HepG2 (cell line): ENCODE data around the gene SDC1. TPM values are rescaled to one million over a fixed set of nuclear protein-coding genes. Genes with fewer than 3 reads are reported as not detected.

Source experiments
- AGO2 ChIP-seq: fragments of 200-400 bp; formaldehyde crosslinking; optimal IDR thresholded peaks from 2 replicates; pipeline ENCODE3; 2017; ENCODE audit warnings: mild to moderate bottlenecking, low read depth, low read length, moderate library complexity
- CENPX ChIP-seq: sonication (generic); formaldehyde crosslinking; IDR thresholded peaks from 2 replicates; pipeline ENCODE4 v1.9.0; 2021; ENCODE audit warnings: mild to moderate bottlenecking, missing genetic modification reagents, moderate library complexity
- HIVEP1 ChIP-seq: sonication (generic); formaldehyde crosslinking; IDR thresholded peaks from 2 replicates; pipeline ENCODE4 v1.4.0; 2020; ENCODE audit warnings: mild to moderate bottlenecking, missing genetic modification reagents
- ISX ChIP-seq: sonication (generic); formaldehyde crosslinking; conservative IDR thresholded peaks from 2 replicates; pipeline ENCODE4 v1.5.0; 2020; ENCODE audit warnings: missing genetic modification reagents
- KAT7 ChIP-seq: IDR thresholded peaks from 2 replicates; pipeline ENCODE4 v1.6.1; 2018; ENCODE audit warnings: borderline replicate concordance, missing compliant biosample characterization
- MATR3 ChIP-seq: sonication (generic); formaldehyde crosslinking; IDR thresholded peaks from 2 replicates; pipeline ENCODE4 v1.4.0; 2020; ENCODE audit warnings: missing genetic modification reagents
- MTA3 ChIP-seq: sonication (generic); formaldehyde crosslinking; IDR thresholded peaks from 2 replicates; pipeline ENCODE4 v1.4.0; 2020; ENCODE audit warnings: missing genetic modification reagents
- MZF1 ChIP-seq: sonication (generic); formaldehyde crosslinking; IDR thresholded peaks from 2 replicates; pipeline ENCODE4 v1.8.1; 2023; ENCODE audit warnings: mild to moderate bottlenecking, missing genetic modification reagents, borderline replicate concordance
- PAX8 ChIP-seq: sonication (generic); formaldehyde crosslinking; IDR thresholded peaks from 2 replicates; pipeline ENCODE4 v1.8.0; 2022; ENCODE audit warnings: mild to moderate bottlenecking, missing genetic modification reagents, borderline replicate concordance
- POLR2AphosphoS2 ChIP-seq: IDR thresholded peaks from 2 replicates; pipeline ENCODE4 v1.6.1; 2011; ENCODE audit warnings: low read depth, low read length, improper control_type of control experiment
- SIX4 ChIP-seq: sonication (generic); formaldehyde crosslinking; IDR thresholded peaks from 2 replicates; pipeline ENCODE4 v1.4.0; 2020; ENCODE audit warnings: missing genetic modification reagents
- SP1 ChIP-seq, 2 experiments: fragments of 450-650 bp in 1 of 2; sonication (generic) in 1 of 2; formaldehyde crosslinking in 1 of 2; IDR thresholded peaks; 2 replicates each; pipeline versions ENCODE4 v1.4.0 to v1.6.1; 2016 to 2020; ENCODE audit warnings: missing genetic modification reagents in 1 of 2
- ZBTB21 ChIP-seq: sonication (generic); formaldehyde crosslinking; IDR thresholded peaks from 2 replicates; pipeline ENCODE4 v1.4.0; 2020; ENCODE audit warnings: missing genetic modification reagents
- ZBTB3 ChIP-seq: sonication (generic); formaldehyde crosslinking; IDR thresholded peaks from 2 replicates; pipeline ENCODE4 v1.4.0; 2020; ENCODE audit warnings: low read depth, mild to moderate bottlenecking, moderate library complexity, missing genetic modification reagents, borderline replicate concordance
- ZBTB7B ChIP-seq: sonication (generic); formaldehyde crosslinking; IDR thresholded peaks from 2 replicates; pipeline ENCODE4 v1.4.0; 2020; ENCODE audit warnings: missing genetic modification reagents
- ZFX ChIP-seq: sonication (generic); formaldehyde crosslinking; IDR thresholded peaks from 2 replicates; pipeline ENCODE4 v1.4.0; 2020; ENCODE audit warnings: mild to moderate bottlenecking, low read depth, missing genetic modification reagents, moderate library complexity
- ZNF138 ChIP-seq: sonication (generic); formaldehyde crosslinking; IDR thresholded peaks from 2 replicates; pipeline ENCODE4 v1.5.0; 2020; ENCODE audit warnings: mild to moderate bottlenecking, low read depth, missing genetic modification reagents
- ZNF337 ChIP-seq: sonication (generic); formaldehyde crosslinking; IDR thresholded peaks from 2 replicates; pipeline ENCODE4 v1.5.1; 2020; ENCODE audit warnings: missing genetic modification reagents, low read depth, mild to moderate bottlenecking, borderline replicate concordance
- ZNF432 ChIP-seq: sonication (generic); formaldehyde crosslinking; IDR thresholded peaks from 2 replicates; pipeline ENCODE4 v1.5.0; 2020; ENCODE audit warnings: missing genetic modification reagents, mild to moderate bottlenecking, borderline replicate concordance
- polyA plus RNA-seq, 8 experiments: library from polyadenylated mRNA; depleted of rRNA in 3 of 8; stranded (reverse) in 7 of 8; unstranded in 1 of 8; fragments of >200 nt; fragmentation: Illumina TruSeq in 4 of 8; extraction: Trizol in 4 of 8; gene quantifications; 2 replicates each; pipeline versions ENCODE4 v1.2.1 to v1.2.3, GENCODE V29; 2011 to 2016; ENCODE audit warnings: low read depth in 4 of 8, missing spikeins in 1 of 8, mixed read lengths in 1 of 8; ENCODE audit not compliant: insufficient read depth in 1 of 8
- total RNA-seq, 5 experiments: library from RNA; depleted of rRNA; stranded (reverse); fragments of >200 nt; fragmentation: Illumina TruSeq; extraction: Trizol; gene quantifications; 2 replicates each; pipeline ENCODE4 v1.2.3, GENCODE V29; 2016; ENCODE audit warnings: low read depth in 1 of 5
- TF ChIP-seq, protein P1 (sequence below): IDR thresholded peaks from 2 replicates; pipeline ENCODE4 v1.6.1; 2016
- TF ChIP-seq, protein P2 (sequence below): sonication (generic); formaldehyde crosslinking; IDR thresholded peaks from 2 replicates; pipeline ENCODE4 v1.4.0; 2020; ENCODE audit warnings: missing genetic modification reagents
- TF ChIP-seq, protein P3 (sequence below): sonication (generic); formaldehyde crosslinking; IDR thresholded peaks from 2 replicates; pipeline ENCODE4 v1.9.0; 2022; ENCODE audit warnings: low read depth, missing genetic modification reagents
- TF ChIP-seq, protein P4 (sequence below): IDR thresholded peaks from 2 replicates; pipeline ENCODE4 v1.6.1; 2016; ENCODE audit warnings: low read depth, borderline replicate concordance
- TF ChIP-seq, protein P5 (sequence below): sonication (generic); formaldehyde crosslinking; IDR thresholded peaks from 2 replicates; pipeline ENCODE4 v1.8.0; 2022; ENCODE audit warnings: mild to moderate bottlenecking, missing genetic modification reagents, moderate library complexity

The SDC1 gene
- total and polyA plus RNA-seq, 2 of the 13 experiments (the other 11 are each of a cell fraction or from before 2014, with no cell fraction given) = 108 to 119 TPM

DNA sequence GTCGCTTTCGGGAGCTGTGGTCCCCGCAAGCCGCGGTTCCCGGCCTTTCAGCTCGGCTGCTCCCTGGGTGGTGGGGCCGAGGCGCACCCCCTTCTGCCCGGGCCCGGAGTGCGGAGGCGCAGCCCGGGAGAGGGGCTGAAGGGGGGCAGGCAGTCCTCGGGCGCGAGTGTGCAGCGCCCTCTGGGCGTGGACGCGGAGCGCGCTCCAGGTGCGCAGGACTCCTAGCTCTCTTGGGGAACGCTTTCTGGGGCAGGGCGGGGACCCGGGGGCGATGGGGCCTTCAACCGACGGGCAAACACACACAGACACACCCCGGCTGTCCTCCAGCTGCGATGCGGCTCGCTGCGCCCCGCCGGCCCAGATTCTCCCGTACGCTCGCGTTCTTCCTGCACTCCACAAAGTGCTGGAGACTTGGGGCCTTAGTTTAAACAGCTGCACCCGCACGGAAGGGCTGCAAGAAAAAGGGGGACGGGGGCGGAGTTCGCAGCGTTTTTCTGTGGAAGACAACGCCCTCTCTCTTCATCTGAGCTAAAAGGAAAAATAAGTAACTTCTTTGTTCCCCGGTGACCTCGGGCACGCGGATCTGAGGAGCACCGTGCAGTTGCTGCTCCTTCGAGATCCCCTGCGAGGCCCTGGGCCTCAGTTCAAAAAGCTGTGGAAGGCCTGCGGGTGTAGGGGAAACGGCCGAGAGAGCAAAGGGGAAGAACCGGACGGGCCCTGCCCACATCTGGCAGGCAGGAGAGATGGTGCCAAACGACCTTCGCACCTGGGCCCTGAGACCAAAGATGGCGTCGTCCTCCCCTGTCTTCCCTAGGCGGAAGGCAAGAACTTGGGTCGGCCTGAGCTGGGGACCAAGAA is 593 bp upstream of the SDC1 start (continued):
- TF ChIP-seq, protein P1, sequence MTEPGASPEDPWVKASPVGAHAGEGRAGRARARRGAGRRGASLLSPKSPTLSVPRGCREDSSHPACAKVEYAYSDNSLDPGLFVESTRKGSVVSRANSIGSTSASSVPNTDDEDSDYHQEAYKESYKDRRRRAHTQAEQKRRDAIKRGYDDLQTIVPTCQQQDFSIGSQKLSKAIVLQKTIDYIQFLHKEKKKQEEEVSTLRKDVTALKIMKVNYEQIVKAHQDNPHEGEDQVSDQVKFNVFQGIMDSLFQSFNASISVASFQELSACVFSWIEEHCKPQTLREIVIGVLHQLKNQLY = 0 out of 2 replicates have a peak, but pooled peaks have one; percentile 16
- TF ChIP-seq POLR2AphosphoS2 (no peak), ZNF432 (CRISPR knock-in tag) (0 out of 2 replicates have a peak, but pooled peaks have one; percentile 47), MZF1 (no peak), ZBTB3 (CRISPR knock-in tag) (peak; percentile 52; the same call in 1 of the 2 replicates), ZNF337 (CRISPR knock-in tag) (0 out of 2 replicates have a peak, but pooled peaks have one; percentile 43), MTA3 (CRISPR knock-in tag) (no peak), AGO2 (no peak), ZBTB7B (CRISPR knock-in tag) (peak; percentile 80), PAX8 (no peak), CENPX (CRISPR knock-in tag) (no peak), ISX (CRISPR knock-in tag) (0 out of 2 replicates have a peak, but pooled peaks have one; percentile 49), KAT7 (peak; percentile 31; the same call in 1 of the 2 replicates), ZFX (CRISPR knock-in tag) (peak; percentile 80), SP1 (IDR thresholded peaks at IDR 0.05) (no peak), SP1 (CRISPR knock-in tag; IDR thresholded peaks at IDR 0.05) (peak; percentile 55; the same call in 1 of the 2 replicates), MATR3 (no peak), SIX4 (CRISPR knock-in tag) (no peak), HIVEP1 (CRISPR knock-in tag) (peak; percentile 36; the same call in 1 of the 2 replicates), ZNF138 (CRISPR knock-in tag) (no peak), ZBTB21 (CRISPR knock-in tag) (no peak; the same call in 1 of the 2 replicates)
- TF ChIP-seq, protein P2, sequence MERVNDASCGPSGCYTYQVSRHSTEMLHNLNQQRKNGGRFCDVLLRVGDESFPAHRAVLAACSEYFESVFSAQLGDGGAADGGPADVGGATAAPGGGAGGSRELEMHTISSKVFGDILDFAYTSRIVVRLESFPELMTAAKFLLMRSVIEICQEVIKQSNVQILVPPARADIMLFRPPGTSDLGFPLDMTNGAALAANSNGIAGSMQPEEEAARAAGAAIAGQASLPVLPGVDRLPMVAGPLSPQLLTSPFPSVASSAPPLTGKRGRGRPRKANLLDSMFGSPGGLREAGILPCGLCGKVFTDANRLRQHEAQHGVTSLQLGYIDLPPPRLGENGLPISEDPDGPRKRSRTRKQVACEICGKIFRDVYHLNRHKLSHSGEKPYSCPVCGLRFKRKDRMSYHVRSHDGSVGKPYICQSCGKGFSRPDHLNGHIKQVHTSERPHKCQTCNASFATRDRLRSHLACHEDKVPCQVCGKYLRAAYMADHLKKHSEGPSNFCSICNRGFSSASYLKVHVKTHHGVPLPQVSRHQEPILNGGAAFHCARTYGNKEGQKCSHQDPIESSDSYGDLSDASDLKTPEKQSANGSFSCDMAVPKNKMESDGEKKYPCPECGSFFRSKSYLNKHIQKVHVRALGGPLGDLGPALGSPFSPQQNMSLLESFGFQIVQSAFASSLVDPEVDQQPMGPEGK (CRISPR knock-in tag) = peak; percentile 97
- TF ChIP-seq, protein P3, sequence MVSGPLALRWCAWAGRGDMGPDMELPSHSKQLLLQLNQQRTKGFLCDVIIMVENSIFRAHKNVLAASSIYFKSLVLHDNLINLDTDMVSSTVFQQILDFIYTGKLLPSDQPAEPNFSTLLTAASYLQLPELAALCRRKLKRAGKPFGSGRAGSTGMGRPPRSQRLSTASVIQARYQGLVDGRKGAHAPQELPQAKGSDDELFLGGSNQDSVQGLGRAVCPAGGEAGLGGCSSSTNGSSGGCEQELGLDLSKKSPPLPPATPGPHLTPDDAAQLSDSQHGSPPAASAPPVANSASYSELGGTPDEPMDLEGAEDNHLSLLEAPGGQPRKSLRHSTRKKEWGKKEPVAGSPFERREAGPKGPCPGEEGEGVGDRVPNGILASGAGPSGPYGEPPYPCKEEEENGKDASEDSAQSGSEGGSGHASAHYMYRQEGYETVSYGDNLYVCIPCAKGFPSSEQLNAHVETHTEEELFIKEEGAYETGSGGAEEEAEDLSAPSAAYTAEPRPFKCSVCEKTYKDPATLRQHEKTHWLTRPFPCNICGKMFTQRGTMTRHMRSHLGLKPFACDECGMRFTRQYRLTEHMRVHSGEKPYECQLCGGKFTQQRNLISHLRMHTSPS (CRISPR knock-in tag) = peak; percentile 78
- TF ChIP-seq, protein P4, sequence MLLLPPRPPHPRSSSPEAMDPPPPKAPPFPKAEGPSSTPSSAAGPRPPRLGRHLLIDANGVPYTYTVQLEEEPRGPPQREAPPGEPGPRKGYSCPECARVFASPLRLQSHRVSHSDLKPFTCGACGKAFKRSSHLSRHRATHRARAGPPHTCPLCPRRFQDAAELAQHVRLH (CRISPR knock-in tag) = peak; percentile 63; the same call in 1 of the 2 replicates
- TF ChIP-seq, protein P5, sequence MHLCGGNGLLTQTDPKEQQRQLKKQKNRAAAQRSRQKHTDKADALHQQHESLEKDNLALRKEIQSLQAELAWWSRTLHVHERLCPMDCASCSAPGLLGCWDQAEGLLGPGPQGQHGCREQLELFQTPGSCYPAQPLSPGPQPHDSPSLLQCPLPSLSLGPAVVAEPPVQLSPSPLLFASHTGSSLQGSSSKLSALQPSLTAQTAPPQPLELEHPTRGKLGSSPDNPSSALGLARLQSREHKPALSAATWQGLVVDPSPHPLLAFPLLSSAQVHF (CRISPR knock-in tag) = peak; percentile 73; the same call in 1 of the 2 replicates
